Activated CD4-positive, alpha-beta T cell treated with anti-CD3 and anti-CD28 coated beads for 24 hours (primary cell): ENCODE results near the gene SYVN1.

Experiments
- DNase-seq, 2 donors: peaks; one replicate each; pipeline ENCODE4 v3.0.0-alpha.2; 2020; ENCODE audit warnings: low read depth in 2 of 2

The SYVN1 gene

GRCh38 chr11:65087827-65088226 lies 46.5 kb downstream of the SYVN1 start:
- no peak for DNase-seq

GRCh38 chr11:65087216-65087615 lies 47.1 kb downstream of the SYVN1 start:
- DNase-seq: no peak

GRCh38 chr11:65086809-65087208 lies 47.5 kb downstream of the SYVN1 start:
- no peak for DNase-seq

GRCh38 chr11:65085446-65085845 lies 48.9 kb downstream of the SYVN1 start:
- no peak for DNase-seq

GRCh38 chr11:65084598-65085375 lies 49.5 kb downstream of the SYVN1 start:
- no peak for DNase-seq

GRCh38 chr11:65083834-65084597 lies 50.3 kb downstream of the SYVN1 start, which contains the start of the genes CDCA5 and ZFPL1:
CDCA5 (minus strand) TSS chr11:65084040; CDS start chr11:65083978, 62 bp downstream.
ZFPL1 (plus strand) TSS chr11:65084222; CDS start chr11:65084699, 477 bp downstream.
- peak; percentile 91 to 94 for DNase-seq

- no peak for DNase-seq
These were observed 51.0 kb downstream of the SYVN1 start for GRCh38 chr11:65083134-65083833.

- no peak for DNase-seq
These were observed 55.5 kb downstream of the SYVN1 start for GRCh38 chr11:65078786-65079342.

- peak; percentile 53 to 60 for DNase-seq
These were observed 56.2 kb downstream of the SYVN1 start for GRCh38 chr11:65078151-65078550.

GRCh38 chr11:65077451-65077850 lies 56.9 kb downstream of the SYVN1 start:
- DNase-seq: no peak
